Measurements from ENCODE around the gene PRDX1. TPM values are rescaled to one million over a fixed set of nuclear protein-coding genes. Genes with fewer than 3 reads are reported as not detected.
"Not testable (repeated sequence)": the region's sequence is repeated elsewhere in the genome, so short reads cannot be mapped to it uniquely, and the experiment has no call there.

The PRDX1 gene
- total RNA-seq, 1 donor from 2014 or later: 435 TPM

DNA sequence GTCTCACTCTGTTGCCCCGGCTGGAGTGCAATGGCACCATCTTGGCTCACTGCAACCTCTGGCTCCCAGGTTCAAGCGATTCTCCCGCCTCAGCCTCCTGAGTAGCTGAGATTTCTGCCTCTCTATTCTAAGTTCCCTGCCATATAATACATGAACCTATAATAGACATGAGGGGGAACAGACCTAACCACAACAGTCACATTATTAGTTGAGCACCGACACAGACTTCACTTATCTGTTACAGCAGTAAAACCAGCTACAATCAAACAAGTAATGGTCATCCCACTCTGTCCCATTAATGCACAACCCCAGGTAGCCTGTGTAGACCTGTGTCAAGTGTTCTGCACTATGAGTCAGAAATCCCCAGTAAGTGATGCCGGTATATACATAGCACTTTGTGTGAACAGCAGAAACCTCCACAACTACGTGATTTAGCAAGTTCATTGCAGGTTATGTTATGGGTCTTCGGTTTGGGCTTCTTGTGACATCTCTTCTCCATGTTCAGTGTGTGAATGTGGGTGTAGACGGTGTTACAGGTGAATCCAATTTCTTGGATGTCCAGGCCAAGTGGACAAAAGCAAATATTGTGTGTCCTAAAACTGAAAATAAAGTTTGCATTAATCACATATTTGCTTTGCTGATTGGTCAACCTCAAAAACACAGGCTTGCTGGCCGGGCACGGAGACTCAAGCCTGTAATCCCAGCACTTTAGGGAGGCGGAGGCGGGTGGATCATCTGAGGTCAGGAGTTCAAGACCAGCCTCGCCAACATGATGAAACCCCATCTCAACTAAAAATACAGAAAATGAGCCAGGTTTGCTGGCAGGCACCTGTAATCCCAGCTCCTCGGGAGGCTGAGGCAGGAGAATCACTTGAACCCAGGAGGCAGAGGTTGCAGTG is 18.0 kb downstream of the PRDX1 start:
- no peak for DNase-seq (ENCODE audit: low spot score)

GRCh38 chr1:45501505-45501859 is 20.2 kb downstream of the PRDX1 start:
- no peak for DNase-seq (ENCODE audit: low spot score)

- no peak for DNase-seq (ENCODE audit: low spot score)
Measured at GRCh38 chr1:45499415-45499769, 22.3 kb downstream of the PRDX1 start.

- no peak for DNase-seq (ENCODE audit: low spot score)
Measured at GRCh38 chr1:45498279-45498678, 23.4 kb downstream of the PRDX1 start.

GRCh38 chr1:45493116-45493697 is 28.5 kb downstream of the PRDX1 start:
- peak; percentile 65 for DNase-seq (ENCODE audit: low spot score)

DNA sequence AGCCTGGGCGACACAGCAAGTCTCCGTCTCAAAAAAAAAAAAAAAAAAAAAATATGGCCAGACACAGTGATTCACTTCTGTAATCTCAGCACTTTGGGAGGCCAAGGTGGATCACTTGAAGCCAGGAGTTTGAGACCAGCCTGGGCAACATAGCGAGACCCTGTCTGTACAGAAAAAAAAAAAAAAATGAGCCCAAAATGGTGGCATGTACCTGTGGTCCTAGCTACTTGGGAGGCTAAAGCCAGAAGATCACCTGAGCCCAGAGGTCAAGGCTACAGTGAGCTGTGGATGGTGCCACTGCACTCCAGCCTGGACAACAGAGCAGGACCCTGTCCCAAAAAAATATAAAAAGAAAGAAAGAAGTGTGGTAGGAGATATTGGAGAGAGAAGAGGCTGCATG is 29.0 kb downstream of the PRDX1 start:
- no peak for DNase-seq (ENCODE audit: low spot score)

GRCh38 chr1:45491487-45492260 is 30.0 kb downstream of the PRDX1 start:
- no peak for DNase-seq (ENCODE audit: low spot score)

GRCh38 chr1:45490626-45491486 is 30.8 kb downstream of the PRDX1 start, which contains the start of gene TESK2:
Gene TESK2 (minus strand): TSS chr1:45491163. CDS start chr1:45457785, 33,378 bp downstream.
- peak; percentile 99 for DNase-seq (ENCODE audit: low spot score)

GRCh38 chr1:45490121-45490625 is 31.5 kb downstream of the PRDX1 start:
- no peak for DNase-seq (ENCODE audit: low spot score)

- not testable (repeated sequence) for DNase-seq (ENCODE audit: low spot score)
Measured at GRCh38 chr1:45489379-45489778, 32.3 kb downstream of the PRDX1 start.

DNA sequence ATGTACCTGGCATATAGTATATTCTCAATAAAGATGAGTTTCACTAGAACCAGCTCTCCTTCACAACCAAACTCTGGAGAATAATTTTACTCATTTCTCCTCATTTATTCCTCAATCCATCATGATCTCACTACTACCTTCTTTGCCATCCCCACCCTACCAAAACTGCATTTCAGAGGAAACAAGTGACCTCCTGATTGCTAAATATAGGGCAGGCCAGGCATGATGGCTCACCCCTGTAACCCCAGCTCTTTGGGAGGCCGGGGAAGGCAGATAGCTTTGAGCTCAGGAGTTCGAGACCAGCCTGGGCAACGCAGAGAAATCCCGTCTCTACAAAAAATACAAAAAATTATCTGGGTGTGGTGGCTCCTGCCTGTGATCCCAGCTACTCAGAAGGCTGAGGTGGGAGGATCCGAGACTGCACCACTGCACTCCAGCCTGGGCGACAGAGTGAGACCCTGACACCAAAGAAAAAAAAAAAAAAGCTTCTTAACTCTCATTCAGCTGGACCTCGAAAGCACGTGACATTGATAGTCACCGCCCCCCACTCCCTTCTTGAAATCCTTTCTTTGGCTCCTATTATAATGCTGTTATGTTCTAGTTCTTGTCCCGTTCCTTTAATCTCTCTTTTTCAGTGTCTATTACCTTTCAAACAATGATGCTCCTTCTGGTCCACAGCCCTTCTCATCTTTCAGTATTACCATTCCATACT is 32.9 kb downstream of the PRDX1 start:
- DNase-seq (ENCODE audit: low spot score): no peak

- no peak for DNase-seq (ENCODE audit: low spot score)
Measured at GRCh38 chr1:45485949-45486348, 35.7 kb downstream of the PRDX1 start.

DNA sequence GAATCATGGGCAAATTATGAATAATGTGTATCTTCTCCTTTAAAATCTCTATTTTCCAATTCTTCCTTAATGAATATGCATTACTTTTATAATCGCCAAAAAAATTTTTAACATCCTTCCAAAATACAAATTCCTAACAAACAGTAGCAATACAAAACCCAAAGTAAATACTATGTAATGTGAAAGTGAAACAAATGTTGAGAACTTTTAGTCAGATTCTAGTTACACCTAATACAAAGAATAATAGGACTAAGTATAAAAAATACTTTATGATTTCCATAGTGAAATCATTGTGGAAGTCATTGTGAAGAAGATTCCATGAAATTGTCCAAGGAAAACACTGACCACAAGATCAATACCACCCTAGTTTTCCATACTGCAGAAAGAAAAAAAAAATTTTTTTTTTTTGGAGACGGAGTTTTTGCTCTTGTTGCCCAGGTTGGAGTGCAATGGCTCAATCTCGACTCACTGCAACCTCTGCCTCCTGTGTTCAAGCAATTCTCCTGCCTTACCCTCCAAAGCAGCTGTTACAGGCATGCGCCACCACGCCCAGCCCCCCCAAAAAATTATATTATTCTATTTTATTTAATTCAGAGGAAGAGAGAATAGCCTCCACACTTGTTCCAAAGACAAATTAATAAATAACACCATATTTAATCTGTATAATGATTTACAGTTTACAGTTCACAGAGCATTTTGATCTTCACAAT is 42.5 kb downstream of the PRDX1 start:
- no peak for DNase-seq (ENCODE audit: low spot score)

- DNase-seq (ENCODE audit: low spot score): no peak
Measured at GRCh38 chr1:45478121-45478814, 43.4 kb downstream of the PRDX1 start.

GRCh38 chr1:45477646-45478045 is 44.0 kb downstream of the PRDX1 start:
- no peak for DNase-seq (ENCODE audit: low spot score)

DNA sequence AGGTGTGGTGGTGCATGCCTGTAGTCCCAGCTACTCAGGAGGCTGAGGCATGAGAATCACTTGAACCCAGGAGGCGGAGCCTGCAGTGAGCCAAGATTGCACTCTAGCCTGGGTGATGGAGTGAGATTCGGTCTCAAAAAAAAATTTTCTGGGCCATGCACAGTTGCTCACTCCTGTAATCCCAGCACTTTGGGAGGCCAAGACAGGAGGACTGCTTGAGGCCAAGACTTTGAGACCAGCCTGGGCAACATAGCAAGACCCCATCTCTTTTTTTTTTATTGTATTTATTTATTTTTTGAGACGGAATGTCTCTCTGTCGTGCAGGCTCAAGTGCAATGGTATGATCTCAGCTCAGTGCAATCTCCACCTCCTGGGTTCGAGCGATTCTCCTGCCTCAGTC is 47.5 kb downstream of the PRDX1 start:
- DNase-seq (ENCODE audit: low spot score): not testable (repeated sequence)

- DNase-seq (ENCODE audit: low spot score): no peak
Measured at GRCh38 chr1:45473302-45473701, 48.4 kb downstream of the PRDX1 start.

DNA sequence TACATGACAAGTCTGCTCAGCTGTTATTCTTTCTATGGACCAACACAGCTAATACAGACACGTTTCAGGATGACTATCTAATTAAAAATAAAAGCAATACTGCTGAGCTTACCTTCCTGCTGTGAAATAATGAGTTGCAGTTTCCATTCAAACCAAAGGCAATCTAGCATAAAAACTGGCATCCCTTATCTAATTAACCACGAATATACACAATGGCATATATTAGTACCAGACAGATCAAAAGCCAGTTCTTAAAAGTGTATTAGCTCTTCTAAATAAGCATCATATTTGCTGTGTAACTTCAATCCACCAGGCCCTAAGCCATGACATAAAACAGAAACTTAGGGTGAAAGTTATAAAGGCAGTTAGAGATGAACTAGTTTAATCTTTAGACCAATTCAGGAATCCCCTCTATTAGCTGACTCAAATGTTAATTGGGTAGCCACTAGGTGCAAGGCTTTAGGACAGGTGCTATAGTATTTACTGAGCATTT is 51.3 kb downstream of the PRDX1 start:
- DNase-seq (ENCODE audit: low spot score): no peak

- not testable (repeated sequence) for DNase-seq (ENCODE audit: low spot score)
Measured at GRCh38 chr1:45467353-45467752, 54.3 kb downstream of the PRDX1 start.
